Progenitor cell of endocrine pancreas (in vitro differentiated cells): ENCODE results near the gene ARHGEF4. TPM values are rescaled to one million over a fixed set of nuclear protein-coding genes. Genes with fewer than 3 reads are reported as not detected.

ENCODE experiments used
- DNase-seq: peaks from one replicate; pipeline ENCODE4 v3.0.0; 2021; ENCODE audit warnings: low spot score; ENCODE audit not compliant: unreplicated experiment
- H3K27ac Mint-ChIP-seq: 2 replicates; pipeline ENCODE4 v1.8.0; 2021; ENCODE audit warnings: mild to moderate bottlenecking, moderate library complexity, mixed read lengths
- H3K27me3 Mint-ChIP-seq: 2 replicates; pipeline ENCODE4 v1.8.0; 2021; ENCODE audit warnings: mixed read lengths
- H3K36me3 Mint-ChIP-seq: 2 replicates; pipeline ENCODE4 v1.8.0; 2022; ENCODE audit warnings: mixed read lengths; ENCODE audit not compliant: insufficient read depth
- H3K4me1 Mint-ChIP-seq: 2 replicates; pipeline ENCODE4 v1.8.0; 2021; ENCODE audit warnings: low read depth, mixed read lengths
- H3K4me3 Mint-ChIP-seq: 2 replicates; pipeline ENCODE4 v1.8.0; 2021; ENCODE audit warnings: low read depth, mild to moderate bottlenecking, moderate library complexity, mixed read lengths
- H3K9me3 Mint-ChIP-seq: 2 replicates; pipeline ENCODE4 v1.8.0; 2021; ENCODE audit warnings: low read depth, mixed read lengths
- CTCF ChIP-seq: fragments of 200-600 bp; sonication (generic); IDR thresholded peaks from one replicate; pipeline ENCODE4 v1.5.0; 2021; ENCODE audit warnings: antibody characterized with exemption, mild to moderate bottlenecking; ENCODE audit not compliant: unreplicated experiment
- total RNA-seq: library from RNA; stranded (reverse); gene quantifications from 2 replicates; pipeline ENCODE4 v1.2.1, GENCODE V29; 2021

Gene ARHGEF4
- total RNA-seq, 1 donor from 2014 or later: 5.6 TPM

GRCh38 chr2:130884013-130884412 is 47.3 kb downstream of the ARHGEF4 start:
- no peaks in the 10 kb centered on the region for H3K9me3 Mint-ChIP-seq
- H3K4me3 Mint-ChIP-seq: no peak overlapping the region
- no peak overlapping the region for H3K27ac Mint-ChIP-seq
- H3K36me3 Mint-ChIP-seq: no peaks in the 10 kb centered on the region
- H3K27me3 Mint-ChIP-seq: no peaks in the 10 kb centered on the region
- TF ChIP-seq CTCF: no peak
- no peaks in the 10 kb centered on the region for H3K4me1 Mint-ChIP-seq
- no peak for DNase-seq

GRCh38 chr2:130884503-130884902 is 47.8 kb downstream of the ARHGEF4 start:
- TF ChIP-seq CTCF: no peak
- Mint-ChIP-seq H3K9me3 (no peaks in the 10 kb centered on the region), H3K27ac (no peak overlapping the region)

GRCh38 chr2:130887643-130888042 is 50.9 kb downstream of the ARHGEF4 start:
- peaks cover 3% of the 10 kb centered on the region for H3K27me3 Mint-ChIP-seq
- H3K4me3 Mint-ChIP-seq: no peak overlapping the region
- H3K36me3 Mint-ChIP-seq: no peaks in the 10 kb centered on the region
- H3K4me1 Mint-ChIP-seq: no peaks in the 10 kb centered on the region
- no peaks in the 10 kb centered on the region for H3K9me3 Mint-ChIP-seq
- TF ChIP-seq CTCF: no peak
- no peak overlapping the region for H3K27ac Mint-ChIP-seq
- no peak for DNase-seq

More at GRCh38 chr2:130884503-130884902, 47.8 kb downstream of the ARHGEF4 start:
- Mint-ChIP-seq H3K27me3 (no peaks in the 10 kb centered on the region), H3K4me1 (no peaks in the 10 kb centered on the region), H3K36me3 (no peaks in the 10 kb centered on the region), H3K4me3 (no peak overlapping the region)
- no peak for DNase-seq

- TF ChIP-seq CTCF: no peak
- no peak for DNase-seq
- Mint-ChIP-seq H3K27ac (no peak overlapping the region), H3K9me3 (no peaks in the 10 kb centered on the region), H3K4me3 (no peak overlapping the region), H3K27me3 (peaks cover 12% of the 10 kb centered on the region), H3K36me3 (no peaks in the 10 kb centered on the region), H3K4me1 (no peaks in the 10 kb centered on the region)
These were observed 54.4 kb downstream of the ARHGEF4 start for GRCh38 chr2:130890941-130891669.

GRCh38 chr2:130891966-130892365 is 55.3 kb downstream of the ARHGEF4 start:
- no peak overlapping the region for H3K4me3 Mint-ChIP-seq
- H3K4me1 Mint-ChIP-seq: no peaks in the 10 kb centered on the region
- no peak for TF ChIP-seq CTCF
- H3K36me3 Mint-ChIP-seq: no peaks in the 10 kb centered on the region
- H3K27me3 Mint-ChIP-seq: peaks cover 12% of the 10 kb centered on the region
- DNase-seq: no peak
- H3K9me3 Mint-ChIP-seq: no peaks in the 10 kb centered on the region
- no peak overlapping the region for H3K27ac Mint-ChIP-seq
